Sigmoid colon (tissue), 7 donors: Measurements from ENCODE around the gene XDH. TPM values are rescaled to one million over a fixed set of nuclear protein-coding genes. Genes with fewer than 3 reads are reported as not detected.

Experiments used
- DNase-seq: peaks from one replicate; pipeline ENCODE4 v3.0.0-alpha.2; 2019
- H3K27ac ChIP-seq, 4 donors: fragments of 200-600 bp; sonication (generic); one replicate each; pipeline ENCODE4 v1.5.1; 2016 to 2019; ENCODE audit warnings: mild to moderate bottlenecking in 1 of 4
- H3K27me3 ChIP-seq, 3 donors: fragments of 200-600 bp; sonication (generic); one replicate each; pipeline ENCODE4 v1.5.1; 2019; ENCODE audit warnings: mild to moderate bottlenecking in 1 of 3
- H3K36me3 ChIP-seq, 4 donors: fragments of 200-600 bp; sonication (generic); one replicate each; pipeline ENCODE4 v1.5.1; 2016 to 2019
- H3K4me1 ChIP-seq, 4 donors: fragments of 200-600 bp; sonication (generic); one replicate each; pipeline ENCODE4 v1.5.1; 2017 to 2019
- H3K4me3 ChIP-seq, 4 donors: fragments of 200-600 bp; sonication (generic); one replicate each; pipeline ENCODE4 v1.5.1; 2017 to 2019; ENCODE audit warnings: mild to moderate bottlenecking in 2 of 4, moderate library complexity in 1 of 4
- H3K9me3 ChIP-seq, 4 donors: fragments of 200-600 bp in 3 of 4; sonication (generic) in 3 of 4; one replicate each; pipeline versions ENCODE4 v1.5.1 to v1.6.1; 2013 to 2019
- EP300 ChIP-seq, 4 donors: sonication (generic); formaldehyde crosslinking; IDR thresholded peaks; one replicate each; pipeline ENCODE4 v1.6.1; 2017; ENCODE audit warnings: antibody characterized with exemption in 4 of 4
- POLR2A ChIP-seq, 2 donors: fragments of 450-650 bp; IDR thresholded peaks; one replicate each; pipeline ENCODE4 v1.6.1; 2016; ENCODE audit warnings: antibody characterized with exemption in 2 of 2, mild to moderate bottlenecking in 2 of 2, moderate library complexity in 2 of 2
- POLR2AphosphoS5 ChIP-seq, 4 donors: sonication (generic); formaldehyde crosslinking; IDR thresholded peaks; one replicate each; pipeline ENCODE4 v1.6.1; 2017; ENCODE audit warnings: antibody characterized with exemption in 4 of 4
- WGBS, 2 donors: extraction: QIAGEN DNeasy Blood & Tissue Kit; methylation state at CpG; one replicate each; pipeline ENCODE4 v1.1.7; 2013; 5-methylcytosine and 5-hydroxymethylcytosine counted together
- intact Hi-C: fragments of 100-400 bp; cut with DNase I; formaldehyde crosslinking; loops from one replicate; pipeline ENCODE4 v1.15.1; 2023
- polyA plus RNA-seq, 3 donors: library from polyadenylated mRNA; stranded (reverse); fragments of 200-250 nt; gene quantifications; one replicate each; pipeline ENCODE4 v1.2.3, GENCODE V29; 2013
- total RNA-seq, 4 donors: library from RNA; depleted of rRNA; stranded (reverse); fragments of >200 nt; gene quantifications; one replicate each; pipeline ENCODE4 v1.1.0, GENCODE V29; 2016
- TF ChIP-seq, protein P1 (sequence below), 4 experiments: fragments of 450-650 bp in 3 of 4; fragments of 200-600 bp in 1 of 4; IDR thresholded peaks; one replicate each; pipeline ENCODE4 v1.5.1; 2016 to 2019; ENCODE audit warnings: antibody characterized with exemption in 4 of 4, mild to moderate bottlenecking in 3 of 4, moderate library complexity in 2 of 4
- donor health status: healthy with polysubstance abuse.
- donor health status: Bipolar disorder and iron deficiency.
- donor health status: healthy.

Gene XDH
- total and polyA plus RNA-seq, 7 donors = 0.71 to 30.1 (median 10.7) TPM; not detected in 3

DNA sequence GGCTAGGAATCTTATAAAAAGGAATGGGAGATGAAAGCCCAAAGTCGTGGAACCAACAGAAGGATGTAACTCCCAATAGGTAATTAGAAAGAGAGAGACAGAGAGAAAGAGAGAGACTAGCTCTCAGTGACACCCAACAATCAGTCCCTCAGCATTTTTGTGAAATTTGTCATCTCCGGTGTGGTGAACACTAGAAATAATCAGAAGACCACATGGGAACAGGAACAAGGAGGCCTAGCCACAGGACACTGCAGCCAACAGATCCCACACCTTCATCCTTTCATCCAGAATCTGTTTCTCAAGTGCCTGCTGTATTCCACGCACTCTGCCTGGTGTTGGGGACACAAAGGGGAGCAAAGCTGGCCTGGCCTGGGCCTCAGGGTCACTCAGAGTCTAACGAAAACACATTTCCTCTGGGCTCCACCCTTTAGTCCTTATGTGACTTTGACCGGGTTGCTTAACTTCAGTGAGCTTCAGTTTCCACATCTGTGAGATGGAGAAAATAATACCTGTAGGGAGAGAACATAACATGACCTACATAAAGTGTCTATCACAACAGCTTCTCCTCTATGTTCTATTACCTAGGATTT lies 127.5 kb downstream of the XDH start:
- no peaks in the 10 kb centered on the region for H3K27me3 ChIP-seq
- intact Hi-C loops = no loop called here
- DNase-seq = no peak
- WGBS, 2 donors = 78 to 87% methylated on average over 5 of the region's 5 CpGs
- no peaks in the 10 kb centered on the region for H3K36me3 ChIP-seq
- TF ChIP-seq EP300 (IDR thresholded peaks at IDR 0.05) (no peak), POLR2AphosphoS5 (IDR thresholded peaks at IDR 0.05) (no peak), POLR2A (IDR thresholded peaks at IDR 0.05) (no peak)
- TF ChIP-seq, protein P1, sequence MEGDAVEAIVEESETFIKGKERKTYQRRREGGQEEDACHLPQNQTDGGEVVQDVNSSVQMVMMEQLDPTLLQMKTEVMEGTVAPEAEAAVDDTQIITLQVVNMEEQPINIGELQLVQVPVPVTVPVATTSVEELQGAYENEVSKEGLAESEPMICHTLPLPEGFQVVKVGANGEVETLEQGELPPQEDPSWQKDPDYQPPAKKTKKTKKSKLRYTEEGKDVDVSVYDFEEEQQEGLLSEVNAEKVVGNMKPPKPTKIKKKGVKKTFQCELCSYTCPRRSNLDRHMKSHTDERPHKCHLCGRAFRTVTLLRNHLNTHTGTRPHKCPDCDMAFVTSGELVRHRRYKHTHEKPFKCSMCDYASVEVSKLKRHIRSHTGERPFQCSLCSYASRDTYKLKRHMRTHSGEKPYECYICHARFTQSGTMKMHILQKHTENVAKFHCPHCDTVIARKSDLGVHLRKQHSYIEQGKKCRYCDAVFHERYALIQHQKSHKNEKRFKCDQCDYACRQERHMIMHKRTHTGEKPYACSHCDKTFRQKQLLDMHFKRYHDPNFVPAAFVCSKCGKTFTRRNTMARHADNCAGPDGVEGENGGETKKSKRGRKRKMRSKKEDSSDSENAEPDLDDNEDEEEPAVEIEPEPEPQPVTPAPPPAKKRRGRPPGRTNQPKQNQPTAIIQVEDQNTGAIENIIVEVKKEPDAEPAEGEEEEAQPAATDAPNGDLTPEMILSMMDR (IDR thresholded peaks at IDR 0.05) = no peak
- no peaks in the 10 kb centered on the region for H3K9me3 ChIP-seq
- H3K27ac ChIP-seq = no peak overlapping the region
- no peaks in the 10 kb centered on the region for H3K4me1 ChIP-seq
- no peak overlapping the region for H3K4me3 ChIP-seq

DNA sequence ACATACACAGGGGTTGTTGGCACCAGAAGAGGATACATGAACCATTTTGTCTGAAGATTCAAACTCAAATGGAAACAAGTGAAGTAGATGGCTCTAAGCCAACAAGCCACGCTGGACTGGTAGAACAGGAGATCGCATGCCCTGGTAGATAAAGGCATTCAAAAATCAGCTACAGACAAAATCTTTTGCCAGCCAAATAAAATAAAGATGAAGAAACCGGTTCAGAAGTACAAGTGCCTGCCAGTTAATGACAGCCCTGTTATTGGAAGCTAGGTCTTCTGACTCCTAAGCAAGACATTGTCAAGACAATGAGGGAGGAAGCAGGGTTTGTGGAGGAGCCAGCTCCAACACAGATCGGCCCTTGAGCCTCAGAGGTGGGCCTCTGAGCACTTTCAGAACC lies 128.3 kb downstream of the XDH start:
- WGBS, 2 donors = 74 to 81% methylated on average over 4 of the region's 4 CpGs
- no peaks in the 10 kb centered on the region for H3K27me3 ChIP-seq
- no peak overlapping the region for H3K27ac ChIP-seq
- no peaks in the 10 kb centered on the region for H3K36me3 ChIP-seq
- intact Hi-C loops = no loop called here
- H3K4me1 ChIP-seq = no peaks in the 10 kb centered on the region
- H3K4me3 ChIP-seq = no peak overlapping the region
- DNase-seq = no peak
- no peaks in the 10 kb centered on the region for H3K9me3 ChIP-seq
- no peak for TF ChIP-seq POLR2A (IDR thresholded peaks at IDR 0.05)
- no peak for TF ChIP-seq EP300 (IDR thresholded peaks at IDR 0.05)
- TF ChIP-seq, protein P1 (IDR thresholded peaks at IDR 0.05) = no peak
- TF ChIP-seq POLR2AphosphoS5 (IDR thresholded peaks at IDR 0.05) = no peak

Other genes starting within 250 kb of the XDH start
- under 1 TPM in 2 of 4 donors, not detected in 2; 0.16 to 0.27 TPM for gene CAPN14, start 197.2 kb downstream of the XDH start, total RNA-seq
- gene CAPN14, start 197.2 kb downstream of the XDH start, polyA plus RNA-seq = under 1 TPM in 2 of 3 donors, not detected in 1; 0.23 to 0.25 TPM
- gene EHD3, start 180.6 kb downstream of the XDH start, total RNA-seq = 1 to 10 TPM; 2.3 to 7.8 (median 4.0) TPM
- 1 to 10 TPM in 1 of 3 donors, under 1 TPM in 2; 0.60 to 4.0 (median 0.92) TPM for gene EHD3, start 180.6 kb downstream of the XDH start, polyA plus RNA-seq
- gene SRD5A2, start 166.2 kb upstream of the XDH start, total RNA-seq = not detected
- gene SRD5A2, start 166.2 kb upstream of the XDH start, polyA plus RNA-seq = under 1 TPM in 1 of 3 donors, not detected in 2; 0.01 TPM